WTC11 (cell line): ENCODE measurements around the gene TMEM179. TPM values are rescaled to one million over a fixed set of nuclear protein-coding genes. Genes with fewer than 3 reads are reported as not detected.
"Not testable (repeated sequence)": the region's sequence is repeated elsewhere in the genome, so short reads cannot be mapped to it uniquely, and the experiment has no call there.

ENCODE experiments used
- ATAC-seq: fragments of 200-7000 bp; cut with Tn5 transposase; 2 replicates; pipeline ENCODE4 v1.10.0; 2021; ENCODE audit warnings: mild to moderate bottlenecking, moderate library complexity
- CTCF ChIA-PET: fragments of 300-600 bp; sonication (Branson Sonifier 250); formaldehyde crosslinking; loops from one replicate; lab custom pipeline; 2021; ENCODE audit warnings: antibody characterized with exemption; lab: Charles Lee
- POLR2A ChIA-PET: fragments of 350-600 bp; sonication (Branson Sonifier 250); formaldehyde crosslinking; loops from one replicate; lab custom pipeline; 2021; ENCODE audit warnings: antibody characterized with exemption; lab: Charles Lee
- DNase-seq: peaks from one replicate; pipeline ENCODE4 v3.0.0; 2021; ENCODE audit warnings: low spot score
- H3K27ac Mint-ChIP-seq: 2 replicates; pipeline ENCODE4 v1.8.0; 2021; ENCODE audit warnings: mixed read lengths
- H3K27me3 Mint-ChIP-seq: 2 replicates; pipeline ENCODE4 v1.8.0; 2021; ENCODE audit warnings: low read depth, mild to moderate bottlenecking, moderate library complexity, mixed read lengths
- H3K36me3 Mint-ChIP-seq: 2 replicates; pipeline ENCODE4 v1.8.0; 2021; ENCODE audit warnings: mixed read lengths
- H3K4me1 Mint-ChIP-seq: 2 replicates; pipeline ENCODE4 v1.8.0; 2022; ENCODE audit warnings: mixed read lengths
- H3K4me3 Mint-ChIP-seq: 2 replicates; pipeline ENCODE4 v1.8.0; 2021; ENCODE audit warnings: mild to moderate bottlenecking, moderate library complexity, mixed read lengths
- H3K9me3 Mint-ChIP-seq: 2 replicates; pipeline ENCODE4 v1.8.0; 2021; ENCODE audit warnings: mixed read lengths
- AFF4 ChIP-seq: sonication (generic); formaldehyde crosslinking; IDR thresholded peaks from 2 replicates; pipeline ENCODE4 v1.8.1; 2023; ENCODE audit warnings: mild to moderate bottlenecking, missing genetic modification reagents, borderline replicate concordance
- NFATC4 ChIP-seq: fragments of 250-450 bp; sonication (Bioruptor Pico); IDR thresholded peaks from 2 replicates; pipeline ENCODE4 v1.9.0; 2021; ENCODE audit warnings: mild to moderate bottlenecking
- NFE2L1 ChIP-seq: sonication (generic); formaldehyde crosslinking; IDR thresholded peaks from 2 replicates; pipeline ENCODE4 v1.8.1; 2023; ENCODE audit warnings: missing genetic modification reagents
- TEAD1 ChIP-seq: sonication (generic); formaldehyde crosslinking; IDR thresholded peaks from 2 replicates; pipeline ENCODE4 v1.8.0; 2022; ENCODE audit warnings: mild to moderate bottlenecking, missing genetic modification reagents
- TEAD4 ChIP-seq: sonication (generic); formaldehyde crosslinking; IDR thresholded peaks from 2 replicates; pipeline ENCODE4 v1.8.0; 2022; ENCODE audit warnings: mild to moderate bottlenecking, missing genetic modification reagents
- ZMAT4 ChIP-seq: fragments of 250-450 bp; sonication (Bioruptor Pico); IDR thresholded peaks from 2 replicates; pipeline ENCODE4 v1.9.0; 2021; ENCODE audit warnings: mild to moderate bottlenecking
- ZNF121 ChIP-seq: sonication (generic); formaldehyde crosslinking; IDR thresholded peaks from 2 replicates; pipeline ENCODE4 v1.8.0; 2023; ENCODE audit warnings: missing genetic modification reagents
- ZNF416 ChIP-seq: fragments of 250-450 bp; sonication (Bioruptor Pico); IDR thresholded peaks from 2 replicates; pipeline ENCODE4 v1.9.0; 2021; ENCODE audit warnings: mild to moderate bottlenecking, inconsistent platforms
- total RNA-seq: library from RNA; stranded (reverse); gene quantifications from 3 replicates; pipeline ENCODE4 v1.2.3, GENCODE V29; 2021

The TMEM179 gene
- total RNA-seq, 1 experiment from 2014 or later, result 2.4 TPM

- POLR2A ChIA-PET, result no interaction called here
- CTCF ChIA-PET, result interaction anchor here (1.8 kb wide), 1 partner anchor 501 kb away, joined by 4 read pairs; no protein-coding TSS in a partner anchor
- no peaks in the 10 kb centered on the region; the same call in 1 of the 2 replicates for H3K27me3 Mint-ChIP-seq
Measured at GRCh38 chr14:104638927-104639450, 34.4 kb upstream of the TMEM179 start.

GRCh38 chr14:104638190-104638589 is 33.6 kb upstream of the TMEM179 start:
- Mint-ChIP-seq H3K9me3 (no peaks in the 10 kb centered on the region), H3K27me3 (no peaks in the 10 kb centered on the region), H3K36me3 (no peaks in the 10 kb centered on the region), H3K4me1 (no peaks in the 10 kb centered on the region), H3K4me3 (no peak overlapping the region), H3K27ac (no peak overlapping the region; the same call in 1 of the 2 replicates)
- ChIA-PET POLR2A (no interaction called here), CTCF (no interaction called here)
- ATAC-seq (no peak), DNase-seq (no peak)
- TF ChIP-seq TEAD1 (CRISPR knock-in tag), result no peak

More at GRCh38 chr14:104638927-104639450, 34.4 kb upstream of the TMEM179 start:
- no peaks in the 10 kb centered on the region for H3K36me3 Mint-ChIP-seq
- no peak for TF ChIP-seq TEAD4
- TF ChIP-seq AFF4 (CRISPR knock-in tag), result no peak
- DNase-seq, result no peak
- no peak overlapping the region for H3K27ac Mint-ChIP-seq
- H3K4me1 Mint-ChIP-seq, result 0 out of 2 replicates have a peak, but pooled peaks cover 2% of the 10 kb centered on the region
- H3K4me3 Mint-ChIP-seq, result no peak overlapping the region
- no peaks in the 10 kb centered on the region for H3K9me3 Mint-ChIP-seq
- no peak for ATAC-seq

GRCh38 chr14:104637546-104638003 is 33.0 kb upstream of the TMEM179 start:
- DNase-seq (no peak), ATAC-seq (no peak)
- ChIA-PET CTCF (no interaction called here), POLR2A (no interaction called here)
- Mint-ChIP-seq H3K36me3 (no peaks in the 10 kb centered on the region), H3K27me3 (no peaks in the 10 kb centered on the region), H3K27ac (no peak overlapping the region), H3K4me3 (no peak overlapping the region)
- no peak for TF ChIP-seq ZMAT4 (CRISPR knock-in tag)
- TF ChIP-seq, all 79 proteins: peak for 0
- Mint-ChIP-seq H3K9me3 (no peaks in the 10 kb centered on the region), H3K4me1 (no peaks in the 10 kb centered on the region)

- DNase-seq, ATAC-seq, H3K4me3 Mint-ChIP-seq, CTCF ChIA-PET, POLR2A ChIA-PET, H3K27me3 Mint-ChIP-seq, H3K9me3 Mint-ChIP-seq, H3K36me3 Mint-ChIP-seq, H3K27ac Mint-ChIP-seq, H3K4me1 Mint-ChIP-seq: not testable (repeated sequence)
Measured at GRCh38 chr14:104636846-104637545, 32.4 kb upstream of the TMEM179 start.

- Mint-ChIP-seq H3K36me3 (no peaks in the 10 kb centered on the region), H3K9me3 (no peaks in the 10 kb centered on the region), H3K27me3 (no peaks in the 10 kb centered on the region), H3K4me3 (no peak overlapping the region), H3K4me1 (no peaks in the 10 kb centered on the region)
- no peak for DNase-seq
- TF ChIP-seq ZNF416 (CRISPR knock-in tag) (no peak), NFATC4 (CRISPR knock-in tag) (no peak), NFE2L1 (no peak), ZNF121 (CRISPR knock-in tag) (no peak), ZMAT4 (CRISPR knock-in tag) (no peak)
- TF ChIP-seq, all 79 proteins: peak for 0
- H3K27ac Mint-ChIP-seq, result no peak overlapping the region
- ChIA-PET POLR2A (no interaction called here), CTCF (no interaction called here)
- no peak for ATAC-seq
Measured at GRCh38 chr14:104636131-104636530, 31.6 kb upstream of the TMEM179 start.
